Activated CD8-positive, alpha-beta memory T cell treated with anti-CD3 and anti-CD28 coated beads, Interleukin-2, amount 50 U/mL, for 4 hours (primary cell): ENCODE measurements around the gene ZNF423.

Experiments used
- DNase-seq: peaks from one replicate; pipeline ENCODE4 v3.0.0-alpha.2; 2020

ZNF423 gene

DNA sequence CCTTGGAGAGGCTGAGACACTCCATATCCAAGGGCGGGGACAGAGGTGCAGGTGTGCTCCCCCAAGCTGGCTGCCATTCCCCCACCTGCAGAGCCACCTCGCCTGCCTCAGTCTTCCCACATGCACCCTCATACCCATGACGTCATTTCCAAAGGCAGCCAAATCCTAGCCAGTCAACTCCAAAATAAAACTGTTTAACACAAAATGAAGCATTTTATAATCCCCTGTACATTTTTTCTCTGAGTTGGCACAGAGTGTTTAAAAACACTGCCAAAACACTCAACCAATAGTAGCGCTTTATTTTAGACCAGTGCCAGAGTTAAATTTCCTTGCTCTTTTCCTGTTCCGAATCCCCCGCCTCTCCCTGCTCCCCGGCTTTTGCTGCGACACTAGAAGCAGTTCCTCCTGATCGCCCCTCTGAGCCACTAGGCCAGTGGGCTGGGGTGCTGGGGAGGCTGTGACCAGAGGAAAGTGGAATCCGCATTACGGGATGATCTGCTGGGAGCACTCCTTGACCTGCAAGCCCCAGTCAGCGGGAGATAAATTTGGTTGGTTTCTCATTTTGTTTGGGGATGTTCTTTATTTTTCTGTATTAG, 139.5 kb downstream of the ZNF423 start:
- DNase-seq: no peak

GRCh38 chr16:49713770-49714169, 142.1 kb downstream of the ZNF423 start:
- no peak for DNase-seq

DNA sequence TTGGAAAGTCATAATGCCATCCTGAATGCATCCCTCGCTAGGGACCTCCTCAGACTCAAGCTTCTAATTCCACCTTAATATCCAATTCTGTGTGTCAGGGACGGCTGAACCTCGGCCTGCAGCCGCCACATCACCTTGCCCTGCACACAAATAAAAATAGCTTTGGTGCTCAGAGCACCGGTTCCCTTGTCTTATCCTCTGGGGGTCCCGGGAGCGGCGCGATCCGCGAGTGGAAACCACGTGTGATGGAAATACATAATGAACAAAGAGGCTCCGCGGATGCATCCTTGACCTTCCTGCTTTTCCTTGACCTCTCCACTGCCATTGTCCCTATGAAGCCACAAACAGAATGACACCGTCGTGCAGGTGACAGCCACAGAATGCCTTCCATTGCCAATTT, 143.4 kb downstream of the ZNF423 start:
- DNase-seq: no peak

DNA sequence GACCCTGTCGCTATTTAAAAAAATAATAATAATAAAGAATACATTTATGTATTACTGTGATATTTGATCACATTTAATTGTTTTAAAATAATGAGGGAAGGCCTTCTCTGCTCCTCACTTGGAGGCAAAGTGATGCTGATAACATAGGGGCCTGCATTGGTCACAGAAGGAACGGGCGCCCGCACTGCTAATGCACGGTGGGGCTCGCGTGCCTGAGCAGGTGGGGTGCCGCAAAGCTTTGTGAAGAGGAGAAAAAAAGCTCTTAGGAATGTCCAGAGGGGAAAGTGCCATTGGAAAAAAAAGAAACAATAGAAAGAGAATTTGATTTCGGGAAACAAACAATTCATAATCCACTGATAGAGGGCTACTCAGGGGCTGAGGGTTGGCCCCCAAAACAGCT, 143.8 kb downstream of the ZNF423 start:
- DNase-seq: no peak

DNA sequence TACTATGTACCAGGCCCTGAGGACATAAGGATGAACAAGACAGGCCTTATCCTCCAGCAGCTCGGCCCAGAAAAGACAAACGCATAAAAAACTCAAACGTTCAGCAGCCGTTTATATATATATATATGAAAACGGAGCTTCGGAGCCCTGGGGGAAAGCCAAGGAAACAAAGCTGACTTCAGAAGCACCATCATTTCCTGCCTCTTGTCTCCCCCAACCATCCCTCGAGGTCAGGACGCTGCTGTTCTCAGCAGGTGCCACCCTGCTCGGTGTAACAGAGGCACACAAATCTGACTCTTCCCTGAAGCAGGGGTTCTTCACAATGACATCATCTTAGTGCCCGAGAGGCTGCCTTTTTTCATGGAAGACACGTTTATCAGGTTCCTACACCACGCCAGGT, 146.9 kb downstream of the ZNF423 start:
- no peak for DNase-seq

- no peak for DNase-seq
Measured at GRCh38 chr16:49708491-49708890, 147.4 kb downstream of the ZNF423 start.

DNA sequence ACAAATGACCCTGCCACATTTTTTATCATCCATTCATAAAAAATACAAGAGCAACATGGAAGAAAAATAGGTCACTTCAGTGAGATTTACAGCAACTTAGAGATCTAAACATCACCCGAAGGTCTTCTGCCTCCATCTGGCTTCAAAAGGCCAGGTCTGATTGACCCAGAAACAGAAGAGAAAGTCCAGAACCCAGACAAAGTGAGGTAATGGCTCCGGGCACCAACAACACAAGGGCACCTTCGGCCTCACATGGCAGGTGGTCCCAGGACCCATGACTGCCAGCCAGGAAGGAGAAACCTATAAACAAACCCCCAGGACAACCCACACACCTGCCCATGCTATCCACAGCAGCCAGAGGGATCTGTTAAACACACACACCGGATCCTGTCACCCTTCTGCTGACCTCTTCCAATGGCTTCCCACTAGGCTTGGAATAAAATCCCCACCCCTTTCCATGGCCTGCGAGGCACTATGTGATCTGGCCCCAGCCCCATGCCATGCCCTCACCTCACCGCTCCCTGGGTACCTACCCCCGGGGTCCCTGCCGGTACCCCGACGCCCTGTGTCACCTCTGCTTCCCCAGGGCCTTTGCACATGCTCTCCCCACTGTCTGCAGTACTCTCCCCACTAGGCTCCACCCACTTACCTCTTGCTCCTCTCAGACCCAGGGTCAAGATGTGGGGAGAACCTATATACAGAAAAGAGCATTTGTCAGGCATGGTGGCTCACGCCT, 149.1 kb downstream of the ZNF423 start:
- DNase-seq: no peak

DNA sequence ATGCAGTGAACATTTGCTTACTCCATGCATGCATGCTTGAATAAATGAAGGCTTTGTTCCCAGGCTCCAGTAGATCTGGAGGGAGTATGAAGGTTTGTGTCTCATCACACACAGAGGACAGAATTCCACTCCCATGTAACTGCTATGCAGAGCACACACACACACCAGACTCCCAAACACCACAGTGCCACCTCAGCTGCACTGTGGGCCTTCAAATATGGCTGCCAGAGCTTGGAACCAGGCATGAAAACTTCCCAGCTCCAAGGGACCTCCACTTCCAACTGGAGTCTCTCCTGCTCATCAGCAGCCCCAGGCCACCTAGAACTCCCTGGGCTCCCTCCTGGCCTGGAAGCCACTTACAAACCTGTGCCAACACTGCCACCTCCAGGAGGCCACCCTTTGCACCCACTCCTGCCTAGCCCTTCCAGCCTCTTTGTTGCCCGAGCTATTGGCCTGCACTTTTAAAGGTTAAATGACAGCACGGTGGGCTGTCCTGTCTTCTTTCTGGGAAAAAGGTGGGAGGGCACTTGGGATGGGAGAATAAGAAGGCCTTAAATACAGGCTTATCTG, 151.2 kb downstream of the ZNF423 start:
- no peak for DNase-seq

DNA sequence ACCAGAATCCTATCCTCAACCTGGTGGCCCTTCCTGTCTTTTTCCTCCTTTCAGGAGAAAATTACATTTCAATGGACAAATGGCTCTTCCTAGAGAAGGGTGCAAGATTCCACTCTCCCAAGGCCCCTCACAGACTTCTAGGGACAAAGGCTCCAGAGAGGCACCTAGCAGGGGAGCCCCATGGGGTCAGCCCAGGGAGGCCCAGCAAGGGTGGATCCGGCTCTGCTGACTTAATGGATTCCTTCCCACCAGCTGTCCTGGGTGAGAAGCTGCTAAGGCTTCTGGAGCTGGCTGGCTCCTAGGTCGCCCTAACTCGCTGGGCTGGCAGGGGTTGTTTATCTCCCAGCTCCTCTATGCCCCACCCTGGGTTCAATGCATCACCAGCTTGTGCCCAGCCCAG, 152.4 kb downstream of the ZNF423 start:
- no peak for DNase-seq

DNA sequence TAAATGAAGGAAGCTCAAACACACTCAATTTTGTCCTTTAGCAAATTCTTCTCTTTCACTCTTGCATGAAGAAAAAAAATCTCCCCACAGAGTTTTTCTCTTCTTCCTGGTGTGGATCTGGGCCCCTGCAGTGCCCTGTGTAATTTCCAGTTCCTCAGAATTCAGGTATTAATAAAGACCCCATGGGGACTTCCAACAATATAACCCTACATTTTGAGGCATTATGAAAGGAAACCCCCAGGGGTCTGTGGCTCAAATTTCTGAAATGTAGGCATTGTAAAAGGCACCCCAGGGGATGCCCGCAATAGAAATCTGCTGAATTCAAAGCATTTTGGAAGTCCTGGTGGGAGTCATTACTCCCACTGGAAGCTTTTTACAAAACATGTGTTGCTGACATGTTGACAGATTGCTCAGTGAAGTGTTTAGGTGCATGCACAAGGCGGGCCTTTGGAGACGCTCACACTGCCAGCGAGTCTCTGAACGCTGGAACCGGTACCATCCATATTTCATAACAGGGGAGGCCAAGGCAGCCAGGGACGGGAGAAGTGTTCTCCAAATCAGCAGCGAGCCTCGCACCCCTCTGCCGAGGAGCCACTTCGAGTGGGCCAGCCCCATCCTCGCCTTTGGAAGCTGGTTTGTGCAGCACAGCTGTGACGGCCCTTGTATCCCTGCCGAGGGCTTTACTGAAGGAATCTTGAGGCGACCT, 154.0 kb downstream of the ZNF423 start:
- no peak for DNase-seq

GRCh38 chr16:49701065-49701685, 154.7 kb downstream of the ZNF423 start:
- no peak for DNase-seq

- no peak for DNase-seq
Measured at GRCh38 chr16:49700251-49701064, 155.5 kb downstream of the ZNF423 start.

- DNase-seq: no peak
Measured at GRCh38 chr16:49699841-49700175, 156.1 kb downstream of the ZNF423 start.

GRCh38 chr16:49698931-49699840, 156.7 kb downstream of the ZNF423 start:
- DNase-seq: no peak

DNA sequence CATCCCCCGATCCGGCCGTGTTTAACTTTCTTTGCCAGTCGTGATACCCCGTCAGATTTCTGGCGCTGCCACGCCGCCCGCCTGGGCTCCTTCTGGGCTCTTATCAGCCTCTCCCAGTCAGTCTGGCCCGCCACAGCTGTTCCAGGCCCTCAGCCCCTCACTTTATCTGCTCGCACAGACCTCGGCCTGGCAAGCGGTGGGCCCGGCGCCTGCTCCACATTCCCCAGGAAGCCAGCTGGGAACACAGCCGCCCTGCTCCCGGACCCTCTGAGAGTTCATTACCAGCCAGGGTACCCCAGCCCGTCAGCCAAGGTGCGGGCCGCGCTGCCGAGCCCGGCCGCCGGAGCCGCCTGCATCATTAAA, 157.5 kb downstream of the ZNF423 start:
- DNase-seq: no peak

DNA sequence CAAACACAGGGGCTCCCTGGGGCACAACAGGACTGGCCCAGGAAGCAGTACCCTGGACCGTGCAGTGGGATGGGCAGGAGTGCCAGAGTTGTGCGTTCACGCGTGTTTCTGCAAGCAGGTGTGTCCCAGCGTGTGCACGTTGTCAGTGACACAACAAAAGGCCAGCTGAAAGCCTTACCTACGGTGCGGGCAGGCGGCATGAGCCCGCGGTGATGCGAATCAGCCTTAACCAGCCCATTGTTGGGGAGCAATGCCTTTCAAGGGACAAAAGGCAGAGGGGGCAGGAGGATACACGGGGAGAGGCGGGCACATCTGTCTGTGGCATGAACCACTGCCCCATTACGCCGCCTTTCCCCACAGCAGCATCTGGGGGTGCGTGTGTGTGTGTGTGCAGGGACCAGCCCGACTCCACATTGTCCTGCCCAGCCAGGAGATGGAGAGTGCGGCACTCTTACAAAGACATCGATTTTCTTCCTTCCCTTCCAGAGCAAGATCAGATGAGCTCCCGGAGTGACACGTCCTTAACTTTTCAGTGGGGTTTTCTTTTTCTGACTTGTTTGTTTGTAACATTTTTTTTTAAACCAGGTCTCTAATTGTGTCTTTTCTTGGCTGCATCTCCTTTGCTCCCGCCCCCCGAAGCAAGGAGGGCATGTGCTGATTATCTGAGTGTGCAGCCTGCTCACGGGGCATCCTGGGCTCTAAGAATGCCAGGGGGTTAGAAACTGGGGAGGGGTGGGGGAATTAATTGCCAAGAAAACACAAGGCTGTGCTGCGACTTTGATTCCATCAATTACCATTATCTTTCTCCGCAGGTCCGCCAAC, 158.1 kb downstream of the ZNF423 start:
- DNase-seq: no peak

GRCh38 chr16:49696414-49697101, 159.4 kb downstream of the ZNF423 start:
- DNase-seq: no peak

DNA sequence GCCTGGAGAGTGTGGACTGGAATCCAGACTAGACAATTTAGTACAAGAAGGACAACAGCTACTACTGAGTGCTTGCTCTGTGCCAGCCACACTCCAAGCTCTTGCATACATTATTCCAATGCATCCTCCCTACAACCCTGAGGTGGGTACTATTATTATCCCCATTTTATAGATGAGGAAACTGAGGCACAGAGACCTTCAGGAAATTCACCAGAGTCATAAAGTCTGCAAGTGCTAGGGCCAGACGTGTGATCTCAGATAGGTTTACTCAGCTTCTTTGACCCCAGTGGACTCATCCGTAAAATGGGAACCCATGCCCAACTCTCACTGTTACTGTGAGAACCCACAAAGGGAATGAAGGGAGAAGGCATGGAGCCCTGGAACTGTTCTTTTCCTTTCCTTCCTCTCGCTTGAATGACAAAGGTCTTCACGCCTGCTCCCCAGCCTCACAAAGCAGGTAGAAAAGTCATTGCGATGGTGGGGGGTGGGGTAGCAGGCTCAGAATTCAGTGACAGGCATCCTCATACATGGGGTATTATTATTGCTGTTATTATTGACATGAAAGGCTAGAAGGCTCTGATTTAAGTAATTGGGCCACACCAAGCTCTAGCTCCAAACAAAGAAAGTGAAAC, 160.0 kb downstream of the ZNF423 start:
- no peak for DNase-seq

- no peak for DNase-seq
Measured at GRCh38 chr16:49693445-49693844, 162.5 kb downstream of the ZNF423 start.

- DNase-seq: no peak
Measured at GRCh38 chr16:49690778-49691177, 165.1 kb downstream of the ZNF423 start.
